Renal cortex interstitium (tissue), 15 donors: ENCODE data around the gene MCF2. TPM values are rescaled to one million over a fixed set of nuclear protein-coding genes. Genes with fewer than 3 reads are reported as not detected.
"Not testable (repeated sequence)": the region's sequence is repeated elsewhere in the genome, so short reads cannot be mapped to it uniquely, and the experiment has no call there.

Source experiments
- DNase-seq, 11 donors: peaks; one replicate each; pipeline ENCODE4 v3.0.0-alpha.2; 2013; ENCODE audit warnings: low read depth in 9 of 11, low spot score in 4 of 11; ENCODE audit errors: extremely low read depth in 1 of 11
- long read RNA-seq, 16 experiments: transcript quantifications; one replicate each; lab custom pipeline, GENCODE V29; 2026
- polyA plus RNA-seq, 3 donors: library from polyadenylated mRNA; unstranded; fragments of 120-200 nt; gene quantifications; one replicate each; pipeline ENCODE4 v1.2.1, GENCODE V29; 2013; ENCODE audit not compliant: insufficient read length in 3 of 3

Gene MCF2
- polyA plus RNA-seq = 1 to 10 TPM in 2 of 3 donors, under 1 TPM in 1; 0.89 to 1.6 (median 1.1) TPM
- long read RNA-seq, donor 1 = 0 reads
- long read RNA-seq, donor 2 = 0 reads
- long read RNA-seq, donor 3 = 0 reads
- long read RNA-seq, donor 4 = 0 reads
- long read RNA-seq, donor 5 = 0 reads
- long read RNA-seq, donor 6 = 0 reads
- long read RNA-seq, donor 7 = 0 reads
- long read RNA-seq, donor 8 = 0 reads
- long read RNA-seq, donor 9 = 0 reads
- long read RNA-seq, donor 10 = 0 reads
- long read RNA-seq, donor 11 = 0 reads
- long read RNA-seq, donor 12, partial matches to known transcripts = 0 of 1 reads
- long read RNA-seq, donor 12, other reads (novel, unspliced or antisense) = 0 of 1 reads
- long read RNA-seq, donor 13 = 0 reads
- long read RNA-seq, donor 14 = 0 reads
- long read RNA-seq, donor 15 = 0 reads
- long read RNA-seq, donor 16 = 0 reads

- no peak for DNase-seq
Measured at GRCh38 chrX:139708067-139708466, at the start of gene MCF2. Gene MCF2, minus strand, starts transcription at chrX:139708167. Its CDS starts 56,423 bp downstream, at chrX:139651744.

GRCh38 chrX:139751053-139751452 lies 43.1 kb upstream of the MCF2 start:
- DNase-seq = no peak

GRCh38 chrX:139750390-139750789 lies 42.4 kb upstream of the MCF2 start:
- DNase-seq = no peak

- DNase-seq = no peak
Measured at GRCh38 chrX:139739138-139739537, 31.2 kb upstream of the MCF2 start.

- no peak for DNase-seq
Measured at GRCh38 chrX:139738581-139738980, 30.6 kb upstream of the MCF2 start.

GRCh38 chrX:139736151-139736550 lies 28.2 kb upstream of the MCF2 start:
- DNase-seq = no peak

- no peak for DNase-seq
Measured at GRCh38 chrX:139734996-139735395, 27.0 kb upstream of the MCF2 start.

- no peak for DNase-seq
Measured at GRCh38 chrX:139725720-139726119, 17.8 kb upstream of the MCF2 start.

- no peak for DNase-seq
Measured at GRCh38 chrX:139724626-139725025, 16.7 kb upstream of the MCF2 start.

GRCh38 chrX:139720979-139721378 lies 13.0 kb upstream of the MCF2 start:
- no peak for DNase-seq

GRCh38 chrX:139720136-139720535 lies 12.2 kb upstream of the MCF2 start:
- DNase-seq = no peak

- DNase-seq = no peak
Measured at GRCh38 chrX:139702658-139703057, 5.3 kb downstream of the MCF2 start.

GRCh38 chrX:139692908-139693307 lies 15.1 kb downstream of the MCF2 start:
- DNase-seq = no peak

- DNase-seq = no peak
Measured at GRCh38 chrX:139692506-139692849, 15.5 kb downstream of the MCF2 start.

GRCh38 chrX:139691843-139692505 lies 16.0 kb downstream of the MCF2 start:
- no peak for DNase-seq

GRCh38 chrX:139691493-139691842 lies 16.5 kb downstream of the MCF2 start:
- no peak for DNase-seq

- not testable (repeated sequence) for DNase-seq
Measured at GRCh38 chrX:139685175-139685574, 22.8 kb downstream of the MCF2 start.

GRCh38 chrX:139680356-139680755 lies 27.6 kb downstream of the MCF2 start:
- DNase-seq = no peak

GRCh38 chrX:139647597-139647996 lies 60.4 kb downstream of the MCF2 start:
- no peak for DNase-seq

- no peak for DNase-seq
Measured at GRCh38 chrX:139642241-139642927, 65.6 kb downstream of the MCF2 start.
